Activated B cell treated with CpG ODN at 0.5 μM for 24 hours (primary cell): ENCODE data around the gene AOPEP. TPM values are rescaled to one million over a fixed set of nuclear protein-coding genes. Genes with fewer than 3 reads are reported as not detected.

Experiments
- ATAC-seq: fragments of 200-7000 bp; cut with Tn5 transposase; one replicate; pipeline ENCODE4 v1.10.0; 2021; ENCODE audit warnings: low read depth, mild to moderate bottlenecking, moderate library complexity
- CTCF ChIA-PET: fragments of 350-600 bp; sonication (Branson Sonifier 250); formaldehyde crosslinking; loops from one replicate; lab custom pipeline; 2021; ENCODE audit warnings: antibody characterized with exemption; lab: Charles Lee
- POLR2A ChIA-PET: fragments of 350-600 bp; sonication (Branson Sonifier 250); formaldehyde crosslinking; loops from one replicate; lab custom pipeline; 2021; ENCODE audit warnings: antibody characterized with exemption; lab: Charles Lee
- DNase-seq: peaks from one replicate; pipeline ENCODE4 v3.0.0; 2022
- H3K27ac Mint-ChIP-seq: one replicate; pipeline ENCODE4 v1.8.0; 2020; ENCODE audit warnings: mixed read lengths
- H3K27me3 Mint-ChIP-seq: one replicate; pipeline ENCODE4 v1.8.0; 2021; ENCODE audit warnings: mixed read lengths
- H3K36me3 Mint-ChIP-seq: one replicate; pipeline ENCODE4 v1.8.0; 2021; ENCODE audit warnings: low read depth, mixed read lengths
- H3K4me1 Mint-ChIP-seq: one replicate; pipeline ENCODE4 v1.8.0; 2021; ENCODE audit warnings: mixed read lengths
- H3K4me3 Mint-ChIP-seq: one replicate; pipeline ENCODE4 v1.8.0; 2020; ENCODE audit warnings: mild to moderate bottlenecking, mixed read lengths
- H3K9me3 Mint-ChIP-seq: one replicate; pipeline ENCODE4 v1.8.0; 2020; ENCODE audit warnings: mixed read lengths
- CTCF ChIP-seq: fragments of 200-600 bp; IDR thresholded peaks from one replicate; pipeline ENCODE4 v1.8.0; 2022; ENCODE audit warnings: antibody characterized with exemption, mild to moderate bottlenecking
- intact Hi-C: fragments of 100-400 bp; cut with micrococcal nuclease; formaldehyde crosslinking; loops from one replicate; pipeline ENCODE4 v1.15.1; 2024
- total RNA-seq: library from RNA; stranded (reverse); gene quantifications from 2 replicates; pipeline ENCODE4 v1.2.3, GENCODE V29; 2022

AOPEP gene
- total RNA-seq, 1 donor from 2014 or later, result 20.4 TPM

- Mint-ChIP-seq H3K27me3 (no peaks in the 10 kb centered on the region), H3K36me3 (no peaks in the 10 kb centered on the region), H3K4me3 (no peak overlapping the region), H3K27ac (no peak overlapping the region), H3K4me1 (no peaks in the 10 kb centered on the region), H3K9me3 (no peaks in the 10 kb centered on the region)
- intact Hi-C loops, result no loop called here
- POLR2A ChIA-PET, result no interaction called here
- no peak for TF ChIP-seq CTCF
- ATAC-seq (no peak), DNase-seq (no peak)
- CTCF ChIA-PET, result no interaction called here
Observed at GRCh38 chr9:94906713-94907112, 180.2 kb downstream of the AOPEP start.

GRCh38 chr9:94907264-94907936, 180.9 kb downstream of the AOPEP start:
- ATAC-seq (no peak), DNase-seq (no peak)
- CTCF ChIA-PET, result no interaction called here
- intact Hi-C loops, result no loop called here
- H3K4me3 Mint-ChIP-seq, result no peak overlapping the region
- H3K27me3 Mint-ChIP-seq, result no peaks in the 10 kb centered on the region
- H3K4me1 Mint-ChIP-seq, result no peaks in the 10 kb centered on the region
- POLR2A ChIA-PET, result no interaction called here
- no peak overlapping the region for H3K27ac Mint-ChIP-seq
- TF ChIP-seq CTCF, result no peak
- no peaks in the 10 kb centered on the region for H3K9me3 Mint-ChIP-seq
- no peaks in the 10 kb centered on the region for H3K36me3 Mint-ChIP-seq

- no peaks in the 10 kb centered on the region for H3K27me3 Mint-ChIP-seq
- H3K36me3 Mint-ChIP-seq, result no peaks in the 10 kb centered on the region
- POLR2A ChIA-PET, result no interaction called here
- CTCF ChIA-PET, result no interaction called here
- no peak overlapping the region for H3K4me3 Mint-ChIP-seq
- DNase-seq (no peak), ATAC-seq (no peak)
- no peak overlapping the region for H3K27ac Mint-ChIP-seq
- intact Hi-C loops, result no loop called here
- no peaks in the 10 kb centered on the region for H3K4me1 Mint-ChIP-seq
- no peak for TF ChIP-seq CTCF
- no peaks in the 10 kb centered on the region for H3K9me3 Mint-ChIP-seq
Observed at GRCh38 chr9:94908011-94908563, 181.6 kb downstream of the AOPEP start.

- no peak for DNase-seq
- ATAC-seq, result no peak
- Mint-ChIP-seq H3K27me3 (no peaks in the 10 kb centered on the region), H3K27ac (no peak overlapping the region), H3K36me3 (no peaks in the 10 kb centered on the region), H3K4me3 (no peak overlapping the region), H3K9me3 (no peaks in the 10 kb centered on the region), H3K4me1 (no peaks in the 10 kb centered on the region)
- ChIA-PET CTCF (no interaction called here), POLR2A (no interaction called here)
- no peak for TF ChIP-seq CTCF
- intact Hi-C loops, result no loop called here
Observed at GRCh38 chr9:94908583-94909249, 182.2 kb downstream of the AOPEP start.

GRCh38 chr9:94909250-94909894, 182.9 kb downstream of the AOPEP start:
- no peaks in the 10 kb centered on the region for H3K4me1 Mint-ChIP-seq
- no peak for TF ChIP-seq CTCF
- intact Hi-C loops, result no loop called here
- H3K4me3 Mint-ChIP-seq, result no peak overlapping the region
- no peak overlapping the region for H3K27ac Mint-ChIP-seq
- no peaks in the 10 kb centered on the region for H3K9me3 Mint-ChIP-seq
- no peak for ATAC-seq
- CTCF ChIA-PET, result no interaction called here
- H3K27me3 Mint-ChIP-seq, result no peaks in the 10 kb centered on the region
- POLR2A ChIA-PET, result no interaction called here
- no peak for DNase-seq
- no peaks in the 10 kb centered on the region for H3K36me3 Mint-ChIP-seq
